Measurements from ENCODE around the gene FXR2. TPM values are rescaled to one million over a fixed set of nuclear protein-coding genes. Genes with fewer than 3 reads are reported as not detected.

FXR2 gene
- total RNA-seq, 2 experiments from 2014 or later, result 32.1 to 32.4 TPM

DNA sequence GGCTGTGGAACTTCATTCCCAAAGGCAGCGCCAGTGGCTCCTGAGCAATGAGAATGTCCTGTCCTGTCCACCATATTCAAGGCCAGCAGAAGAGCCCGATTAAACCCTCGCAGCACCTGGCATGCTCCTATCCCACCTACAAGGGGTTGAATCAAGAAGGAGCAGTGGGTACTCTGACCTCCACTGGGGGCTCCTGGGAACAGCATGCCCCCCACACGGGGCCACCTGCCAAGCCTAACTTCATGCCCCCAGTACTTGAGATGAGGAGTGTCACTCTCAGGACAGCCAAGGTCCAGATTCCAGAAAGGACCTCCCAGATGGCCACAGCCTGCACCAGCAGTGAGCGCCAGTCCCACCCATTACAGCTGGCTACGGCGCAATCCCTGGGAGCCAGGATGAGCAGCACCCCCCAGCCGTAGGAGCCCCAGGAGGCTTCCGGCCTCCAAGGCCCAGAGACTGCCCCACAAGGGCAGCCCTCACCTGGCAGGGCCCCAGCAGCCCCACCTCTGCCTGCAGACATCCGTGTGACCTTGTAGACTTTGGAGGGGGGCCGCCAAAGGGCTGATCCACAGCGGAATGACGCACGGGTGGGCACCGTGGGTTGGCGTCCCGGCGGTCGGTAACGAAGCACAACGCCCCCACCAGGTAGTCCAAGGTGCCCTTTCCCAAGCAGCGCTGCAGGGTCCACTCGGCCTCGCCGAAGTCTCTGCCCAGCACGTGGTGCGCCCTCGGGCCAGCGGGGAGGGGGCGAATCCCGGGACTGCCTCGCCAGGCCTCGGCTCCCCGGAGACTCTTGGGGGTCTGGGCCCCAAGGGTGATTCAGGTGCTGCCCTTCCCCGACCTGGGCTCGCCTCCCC is 32.1 kb downstream of the FXR2 start:
- peak overlapping the region; percentile 94; the same call in 1 of the 2 replicates for H3K4me2 ChIP-seq (ENCODE audit: low read length)
- POLR2A ChIA-PET, result interaction anchor here (0.6 to 1.2 kb wide), 2 partner anchors 9 to 664 kb away, joined by 3 to 5 read pairs; no protein-coding TSS in a partner anchor
- TF ChIP-seq, protein P1, sequence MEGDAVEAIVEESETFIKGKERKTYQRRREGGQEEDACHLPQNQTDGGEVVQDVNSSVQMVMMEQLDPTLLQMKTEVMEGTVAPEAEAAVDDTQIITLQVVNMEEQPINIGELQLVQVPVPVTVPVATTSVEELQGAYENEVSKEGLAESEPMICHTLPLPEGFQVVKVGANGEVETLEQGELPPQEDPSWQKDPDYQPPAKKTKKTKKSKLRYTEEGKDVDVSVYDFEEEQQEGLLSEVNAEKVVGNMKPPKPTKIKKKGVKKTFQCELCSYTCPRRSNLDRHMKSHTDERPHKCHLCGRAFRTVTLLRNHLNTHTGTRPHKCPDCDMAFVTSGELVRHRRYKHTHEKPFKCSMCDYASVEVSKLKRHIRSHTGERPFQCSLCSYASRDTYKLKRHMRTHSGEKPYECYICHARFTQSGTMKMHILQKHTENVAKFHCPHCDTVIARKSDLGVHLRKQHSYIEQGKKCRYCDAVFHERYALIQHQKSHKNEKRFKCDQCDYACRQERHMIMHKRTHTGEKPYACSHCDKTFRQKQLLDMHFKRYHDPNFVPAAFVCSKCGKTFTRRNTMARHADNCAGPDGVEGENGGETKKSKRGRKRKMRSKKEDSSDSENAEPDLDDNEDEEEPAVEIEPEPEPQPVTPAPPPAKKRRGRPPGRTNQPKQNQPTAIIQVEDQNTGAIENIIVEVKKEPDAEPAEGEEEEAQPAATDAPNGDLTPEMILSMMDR (conservative IDR thresholded peaks at IDR 0.05; ENCODE audit: low read length), result 0 out of 2 replicates have a peak, but pooled peaks have one; percentile 14
- TF ChIP-seq EZH2phosphoT487 (IDR thresholded peaks at IDR 0.05; ENCODE audit: borderline replicate concordance, low read depth, low read length), result no peak
- H3K27ac ChIP-seq (ENCODE audit: low read depth, low read length, poor library complexity, severe bottlenecking), result no peak overlapping the region
- intact Hi-C loops (cut with micrococcal nuclease; ENCODE audit: unreplicated experiment), result no loop called here
- CTCF ChIA-PET (ENCODE audit: unreplicated experiment), result no interaction called here
- H3K79me2 ChIP-seq (ENCODE audit: insufficient read depth, low read depth, low read length), result peaks cover 5% of the 10 kb centered on the region; the same call in 1 of the 2 replicates
- H3K36me3 ChIP-seq (ENCODE audit: insufficient read depth, low read length), result peaks cover 66% of the 10 kb centered on the region
- peaks cover 39% of the 10 kb centered on the region for H3K4me1 ChIP-seq (ENCODE audit: insufficient read depth, low read length, poor library complexity, severe bottlenecking)
- no peak for DNase-seq (ENCODE audit: low spot score)
- no peaks in the 10 kb centered on the region for H3K9me3 ChIP-seq (ENCODE audit: low read length)
- peak overlapping the region; percentile 75 for H3K4me3 ChIP-seq (ENCODE audit: low read depth, low read length, poor library complexity, severe bottlenecking)
- H2AFZ ChIP-seq (ENCODE audit: low read length), result no peak overlapping the region
- no peaks in the 10 kb centered on the region for H4K20me1 ChIP-seq (ENCODE audit: insufficient read depth, low read length)
- H3K9me2 ChIP-seq (ENCODE audit: insufficient read depth, low read length), result no peaks in the 10 kb centered on the region
- no TSS peak for BruUV-seq (replicated peaks)

DNA sequence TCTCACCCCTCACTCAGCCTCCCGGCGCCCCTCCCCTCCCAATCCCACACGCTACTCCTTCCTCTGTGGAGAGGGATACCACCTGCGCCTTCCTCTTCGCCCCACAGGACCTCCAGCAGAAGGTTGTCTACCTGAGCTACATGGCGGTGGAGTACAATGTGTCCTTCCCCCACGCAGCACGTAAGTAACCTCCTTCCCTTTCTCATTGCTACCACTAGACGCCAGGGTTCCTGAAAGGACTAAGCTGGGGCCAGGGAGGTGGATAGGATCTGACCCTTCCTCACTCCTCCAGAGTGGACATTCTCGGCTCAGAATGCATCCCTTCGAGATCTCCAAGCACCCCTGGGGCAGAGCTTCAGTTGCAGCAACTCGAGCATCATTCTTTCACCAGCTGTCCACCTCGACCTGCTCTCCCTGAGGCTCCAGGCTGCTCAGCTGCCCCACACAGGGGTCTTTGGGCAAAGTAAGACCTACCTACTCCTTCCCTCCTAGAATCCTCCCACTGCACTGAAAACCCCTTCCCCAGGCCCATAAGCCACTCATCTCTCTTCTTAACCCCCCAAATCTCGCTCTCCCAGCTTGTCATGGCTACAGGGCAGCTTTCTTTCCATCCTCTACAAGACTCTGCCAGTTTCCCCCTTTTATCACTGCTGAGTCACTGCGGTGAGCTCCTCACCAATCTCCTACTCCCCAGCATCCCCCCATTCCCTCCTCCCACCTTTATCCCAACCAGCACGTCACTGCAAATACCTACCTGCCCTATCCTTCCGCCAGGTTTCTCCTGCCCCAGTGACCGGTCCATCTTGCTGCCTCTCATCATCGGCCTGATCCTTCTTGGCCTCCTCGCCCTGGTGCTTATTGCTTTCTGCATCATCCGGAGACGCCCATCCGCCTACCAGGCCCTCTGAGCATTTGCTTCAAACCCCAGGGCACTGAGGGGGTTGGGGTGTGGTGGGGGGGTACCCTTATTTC is 33.8 kb downstream of the FXR2 start:
- Histone ChIP-seq H3K9me2 (ENCODE audit: insufficient read depth, low read length) (no peaks in the 10 kb centered on the region), H3K4me3 (ENCODE audit: low read depth, low read length, poor library complexity, severe bottlenecking) (no peak overlapping the region), H3K36me3 (ENCODE audit: insufficient read depth, low read length) (peaks cover 71% of the 10 kb centered on the region), H3K79me2 (ENCODE audit: insufficient read depth, low read depth, low read length) (peaks cover 11% of the 10 kb centered on the region; the same call in 1 of the 2 replicates), H4K20me1 (ENCODE audit: insufficient read depth, low read length) (peaks cover 11% of the 10 kb centered on the region), H2AFZ (ENCODE audit: low read length) (no peak overlapping the region), H3K4me2 (ENCODE audit: low read length) (no peak overlapping the region), H3K9me3 (ENCODE audit: low read length) (no peaks in the 10 kb centered on the region), H3K27ac (ENCODE audit: low read depth, low read length, poor library complexity, severe bottlenecking) (no peak overlapping the region), H3K4me1 (ENCODE audit: insufficient read depth, low read length, poor library complexity, severe bottlenecking) (peaks cover 56% of the 10 kb centered on the region)
- CTCF ChIA-PET (ENCODE audit: unreplicated experiment), result no interaction called here
- TF ChIP-seq EZH2phosphoT487 (IDR thresholded peaks at IDR 0.05; ENCODE audit: borderline replicate concordance, low read depth, low read length), result no peak
- TF ChIP-seq, protein P1 (conservative IDR thresholded peaks at IDR 0.05; ENCODE audit: low read length), result no peak
- BruUV-seq (replicated peaks), result no TSS peak
- DNase-seq (ENCODE audit: low spot score), result no peak
- POLR2A ChIA-PET, result no interaction called here
- intact Hi-C loops (cut with micrococcal nuclease; ENCODE audit: unreplicated experiment), result no loop called here
